Activated T-helper 1 cell treated with Interleukin-2 at 50 U/mL for 16 hours (primary cell): Measurements from ENCODE around the gene SFMBT1.

Experiments
- DNase-seq: peaks from one replicate; pipeline ENCODE4 v3.0.0-alpha.2; 2020; ENCODE audit warnings: low read depth

The SFMBT1 gene

DNA sequence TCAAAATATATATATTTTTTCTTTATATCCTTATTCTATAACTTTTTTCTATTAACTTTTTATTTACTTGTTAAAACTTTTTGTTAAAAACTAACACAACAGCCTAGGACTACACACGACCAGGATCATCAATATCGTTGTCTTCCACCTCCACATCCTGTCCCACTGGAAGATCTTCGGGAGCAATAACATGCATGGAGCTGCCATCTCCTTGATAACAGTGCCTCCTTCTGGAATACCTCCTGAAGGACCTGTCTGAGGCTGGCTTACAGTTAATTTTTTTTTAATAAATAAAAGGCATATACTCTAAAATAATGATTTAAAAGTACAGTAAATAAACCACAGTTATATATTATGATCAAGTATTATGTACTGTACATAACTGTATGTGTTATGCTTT, 58.9 kb downstream of the SFMBT1 start:
- DNase-seq, result no peak

DNA sequence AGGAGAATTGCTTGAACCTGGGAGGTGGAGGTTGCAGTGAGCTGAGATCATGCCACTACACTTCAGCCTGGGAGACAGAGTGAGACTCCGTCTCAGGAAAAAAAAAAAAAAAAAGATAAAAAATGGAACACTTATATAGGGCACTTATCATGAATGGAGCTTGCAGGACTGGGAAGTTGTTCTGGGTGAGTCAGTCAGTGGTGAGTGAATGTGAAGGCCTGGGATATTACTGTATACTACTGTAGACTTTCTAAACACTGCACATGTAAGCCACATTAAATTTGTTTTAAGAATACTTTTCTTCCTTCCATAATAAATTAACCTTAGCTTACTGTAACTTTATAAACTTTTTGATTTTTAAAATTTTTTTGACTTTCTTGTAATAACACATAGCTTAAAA, 59.8 kb downstream of the SFMBT1 start:
- DNase-seq, result no peak

DNA sequence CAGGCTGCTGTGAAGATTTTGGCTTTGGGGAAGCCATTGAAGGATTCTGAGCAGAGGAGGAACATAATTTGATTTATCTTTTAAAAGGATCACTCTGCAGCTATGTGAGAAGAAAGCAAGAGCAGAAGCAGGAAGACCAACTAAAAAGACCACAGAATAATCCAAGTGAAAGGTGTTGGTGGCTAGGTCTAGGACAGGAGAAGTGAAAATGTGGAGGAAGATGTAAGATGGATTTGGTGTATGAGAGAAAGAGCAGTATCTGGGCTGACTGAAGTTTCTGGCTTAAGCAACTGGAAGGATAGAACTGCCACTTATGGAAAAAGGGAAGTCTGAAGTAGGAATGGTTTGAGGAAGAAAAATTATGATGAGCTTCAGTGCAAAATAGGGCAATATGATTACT, 62.0 kb downstream of the SFMBT1 start:
- no peak for DNase-seq

DNA sequence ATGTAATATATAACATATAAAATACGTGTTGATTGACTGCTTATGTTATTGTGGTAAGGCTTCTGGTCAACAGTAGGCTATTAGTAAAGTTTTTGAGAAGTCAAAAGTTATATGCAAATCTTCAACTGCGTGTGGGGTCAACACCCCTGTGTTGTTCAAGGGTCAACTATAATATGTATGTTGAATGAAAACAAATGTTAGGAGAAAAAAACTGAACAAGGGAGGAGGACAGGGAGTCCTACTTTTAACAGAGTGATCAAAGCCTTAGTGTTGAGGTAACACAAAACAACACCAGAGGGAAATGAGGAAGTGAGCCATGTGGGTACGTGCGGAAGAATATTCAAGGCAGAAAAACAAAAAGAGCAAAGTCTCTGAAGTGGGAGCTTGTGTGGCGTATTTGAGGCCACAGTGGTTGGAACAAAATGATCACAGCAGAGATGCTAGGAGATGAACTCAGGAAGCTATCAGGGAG, 62.5 kb downstream of the SFMBT1 start:
- peak; percentile 32 for DNase-seq

DNA sequence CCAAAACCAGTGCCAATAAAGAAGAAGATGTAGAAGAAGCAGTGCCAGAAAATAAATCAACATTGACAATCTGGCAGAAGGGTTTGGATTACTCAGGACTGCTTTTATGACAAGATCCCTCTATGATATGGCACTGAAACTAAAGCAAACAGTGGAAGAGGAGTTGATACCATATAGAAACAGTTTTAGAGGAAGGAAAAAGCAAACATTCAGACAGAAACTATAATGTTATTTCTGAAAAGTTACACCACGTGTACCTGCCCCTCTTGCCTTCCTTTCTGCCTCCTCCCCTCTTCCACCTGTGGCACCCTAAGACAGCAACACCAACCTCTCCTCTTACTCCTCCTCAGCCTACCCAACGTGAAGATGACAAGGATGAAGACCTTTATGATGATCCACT, 63.0 kb downstream of the SFMBT1 start:
- no peak for DNase-seq

DNA sequence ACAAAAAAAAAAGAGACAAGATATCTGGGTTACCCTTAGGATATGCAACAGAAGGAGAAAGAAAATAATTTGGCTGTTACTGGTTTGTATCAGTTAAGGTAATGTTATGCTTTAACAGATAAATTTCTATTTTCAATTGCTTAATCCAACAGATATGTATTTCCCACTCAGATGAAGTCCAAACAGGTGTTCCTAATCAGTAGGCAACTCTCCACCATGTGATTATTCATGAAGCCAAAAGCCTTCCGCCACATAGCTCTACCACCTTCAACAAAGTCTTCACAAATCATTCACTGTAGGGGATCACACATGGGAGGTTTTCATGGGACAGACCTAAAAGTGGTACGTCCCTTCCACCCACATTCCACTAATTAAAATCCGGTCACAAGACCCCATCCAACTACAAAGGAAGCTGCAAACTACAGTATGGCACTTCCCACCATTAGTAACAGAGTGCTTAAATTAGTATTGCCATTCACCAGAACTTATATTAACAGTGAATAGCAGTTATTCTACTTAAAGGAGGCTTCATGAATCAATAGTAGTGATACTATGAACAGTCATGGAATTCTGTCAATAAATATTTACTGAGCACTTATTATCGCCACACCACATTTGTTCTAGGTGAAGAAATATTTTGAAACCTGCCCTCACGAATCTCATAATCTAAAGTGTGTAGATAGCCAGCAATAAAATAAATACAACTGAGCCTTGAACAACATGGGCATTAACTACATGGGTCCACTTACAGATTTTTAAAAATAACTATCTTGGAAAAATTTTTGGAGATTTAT, 66.5 kb downstream of the SFMBT1 start:
- no peak for DNase-seq

DNA sequence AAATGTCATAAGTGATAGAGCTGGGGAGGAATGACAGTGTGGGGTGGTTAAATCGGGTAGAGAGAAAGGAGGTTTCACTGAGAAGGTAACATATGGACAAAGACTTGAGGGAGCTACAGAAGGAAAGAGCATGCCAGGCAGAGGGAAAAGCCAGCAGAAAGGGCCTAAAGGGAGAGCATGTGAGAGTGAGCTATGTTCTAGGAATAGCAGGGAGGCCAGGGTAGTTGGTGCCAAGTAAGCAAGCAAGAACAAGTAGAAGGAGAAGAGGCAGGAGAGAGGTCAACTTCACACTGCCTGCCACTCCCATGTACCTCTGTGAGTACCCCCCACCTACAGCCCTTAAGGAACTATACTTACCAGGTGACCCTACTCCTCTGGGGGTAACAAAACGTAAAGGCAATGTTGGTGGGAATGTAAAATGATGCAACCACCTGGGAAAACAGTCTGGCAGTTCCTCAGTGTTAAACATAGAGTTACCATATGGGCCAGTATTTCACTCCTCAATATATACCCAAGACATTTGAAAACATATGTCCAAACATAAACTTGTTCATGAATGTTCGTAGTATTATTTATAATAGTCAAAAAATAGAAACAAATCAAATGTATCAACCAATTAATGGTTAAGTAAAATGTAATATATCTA, 67.6 kb downstream of the SFMBT1 start:
- DNase-seq, result no peak

DNA sequence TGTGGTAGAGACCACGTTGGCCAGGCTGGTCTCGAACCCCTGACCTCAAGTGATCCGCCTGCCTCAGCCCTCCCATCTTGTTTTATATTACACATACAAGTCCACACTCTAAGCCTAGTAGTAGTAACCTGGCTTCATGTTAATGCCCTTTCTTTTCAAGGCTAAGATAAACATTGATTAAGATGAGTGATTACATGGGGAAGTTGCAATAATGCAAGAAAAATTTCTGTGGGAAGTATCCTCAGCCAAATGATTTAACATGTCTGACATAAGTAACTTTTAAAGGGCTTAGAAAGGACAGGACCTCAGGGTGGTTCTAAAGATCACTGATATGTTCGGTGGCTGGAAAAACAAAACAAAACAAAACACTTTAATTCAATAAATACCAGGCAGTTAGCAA, 72.1 kb downstream of the SFMBT1 start:
- DNase-seq, result no peak

DNA sequence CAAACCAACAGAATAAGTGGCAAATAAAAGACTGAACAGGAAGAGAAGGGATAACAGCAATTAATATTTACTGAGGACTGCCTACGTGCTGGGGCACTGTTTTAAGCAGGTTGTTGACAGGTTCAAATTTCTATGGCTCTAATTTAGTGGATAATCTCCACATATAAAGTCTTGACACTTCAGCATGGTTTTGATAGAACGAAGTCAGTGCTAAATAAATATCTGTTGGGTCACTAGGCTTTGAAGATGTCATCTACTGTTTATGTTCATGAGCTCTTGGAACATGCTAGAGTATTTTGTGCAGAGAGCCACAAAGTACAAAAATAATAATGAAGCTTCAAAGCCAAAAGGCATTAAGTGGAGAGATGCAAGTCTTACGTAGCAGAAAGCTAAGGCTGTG, 74.0 kb downstream of the SFMBT1 start:
- no peak for DNase-seq

DNA sequence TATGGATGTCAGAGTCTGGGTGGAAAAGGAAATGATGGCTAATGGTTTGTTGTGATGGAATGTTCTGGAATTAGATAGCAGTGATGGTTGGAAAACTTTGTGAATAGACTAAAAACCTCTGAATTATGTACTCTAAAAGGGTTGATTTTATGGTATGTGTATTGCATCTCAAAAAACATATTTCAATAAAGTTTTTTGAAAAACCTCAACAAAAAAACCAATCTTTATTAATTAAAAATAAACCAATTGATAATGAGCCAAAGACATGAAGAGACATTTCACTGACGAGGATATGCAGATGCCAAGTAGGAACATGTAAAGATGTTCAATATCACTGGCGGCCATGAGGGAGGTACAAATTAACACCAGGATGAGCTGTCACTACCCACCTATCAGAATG, 78.5 kb downstream of the SFMBT1 start:
- DNase-seq, result no peak

DNA sequence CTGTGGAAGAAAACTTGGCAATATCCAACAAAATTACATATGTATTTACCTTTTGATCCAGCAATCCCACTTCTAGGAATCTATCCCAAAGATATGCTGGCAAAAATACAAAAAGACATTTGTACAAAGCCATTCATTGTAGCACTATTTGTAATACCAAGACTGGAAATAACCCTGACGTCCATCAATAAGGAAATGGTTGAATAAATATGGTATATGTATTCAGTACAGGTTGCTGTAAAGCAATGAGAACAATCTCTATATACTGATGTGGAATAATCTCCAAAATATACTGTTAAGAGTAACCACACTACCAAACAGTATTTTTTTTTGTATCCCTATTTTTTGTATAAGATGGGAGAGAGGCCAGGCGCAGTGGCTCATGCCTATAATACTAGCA, 83.7 kb downstream of the SFMBT1 start:
- no peak for DNase-seq

DNA sequence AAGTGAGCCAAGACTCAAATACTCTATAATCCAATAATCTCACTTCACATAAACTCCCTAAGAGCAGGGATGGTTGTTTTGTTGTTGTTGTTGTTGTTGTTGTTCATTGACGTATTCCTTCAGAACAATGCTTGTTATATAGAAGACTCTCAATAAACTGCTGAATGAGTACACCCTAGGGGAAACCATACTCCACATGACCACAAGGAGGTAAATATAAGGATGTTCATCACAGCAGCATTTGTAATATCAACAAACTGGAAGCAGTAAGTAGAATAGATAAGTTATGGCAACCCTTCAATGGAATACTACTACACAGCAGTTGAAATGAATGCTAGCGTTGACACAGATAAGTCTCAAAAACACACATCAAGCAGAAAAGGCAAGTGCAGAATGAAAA, 86.1 kb downstream of the SFMBT1 start:
- no peak for DNase-seq

DNA sequence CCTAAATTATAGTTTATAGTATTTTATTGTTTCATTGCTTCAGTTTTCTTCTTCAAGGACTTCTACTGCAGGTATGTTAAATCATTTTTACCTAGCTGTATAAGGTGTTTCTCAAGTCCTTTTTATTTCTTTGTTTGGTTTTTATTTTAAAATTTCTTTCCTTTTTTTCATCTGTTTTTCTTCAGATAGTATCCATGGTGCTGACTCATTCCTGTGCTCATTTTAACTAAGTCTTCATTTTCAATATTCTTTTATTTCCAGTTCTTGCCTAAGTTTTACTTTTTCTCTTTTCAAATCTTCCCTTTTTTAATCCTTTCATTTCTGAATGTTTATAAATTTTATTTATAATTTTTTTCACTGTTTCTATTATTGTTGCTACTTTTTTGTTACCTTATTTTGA, 106.3 kb downstream of the SFMBT1 start:
- DNase-seq, result no peak

DNA sequence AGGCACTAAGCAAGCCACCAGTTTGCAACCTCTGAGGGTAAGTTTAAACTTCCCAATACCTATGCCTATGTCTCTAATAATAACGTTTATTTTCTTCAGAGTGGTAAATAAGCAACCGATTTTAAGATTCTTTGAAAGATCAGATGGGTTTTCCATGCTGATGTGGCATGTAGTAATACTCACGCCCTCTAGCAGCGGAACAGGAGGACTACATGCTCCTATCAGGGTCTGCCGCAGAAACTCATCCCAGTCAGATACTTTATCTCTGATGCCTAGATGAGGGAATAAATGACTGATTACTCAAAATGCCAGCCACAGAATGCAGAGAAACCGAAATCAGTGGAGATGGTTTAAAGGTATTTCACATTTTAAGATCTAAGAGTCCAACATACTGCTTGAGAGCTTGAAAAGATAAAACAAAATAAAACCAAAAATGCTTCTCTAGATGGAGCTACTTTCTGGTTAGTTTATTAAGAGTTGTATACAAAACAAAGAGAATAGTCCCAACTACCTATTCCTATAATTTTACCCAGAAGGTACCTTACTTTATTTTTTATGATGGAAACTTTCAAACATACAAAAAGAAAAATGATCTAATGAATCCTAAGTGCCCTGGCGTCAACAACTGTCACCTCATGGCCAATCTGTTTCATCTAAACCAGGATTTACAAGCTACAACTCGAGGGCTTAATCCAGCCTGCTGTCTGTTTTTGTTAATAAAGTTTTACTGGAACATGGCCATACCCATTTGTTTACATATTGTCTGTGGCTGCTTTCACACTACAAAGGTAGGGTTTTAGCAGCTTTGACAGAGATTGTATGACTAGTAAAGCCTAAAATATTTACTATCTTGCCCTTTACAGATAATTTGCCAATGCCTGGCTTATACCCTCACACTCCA, 111.0 kb downstream of the SFMBT1 start:
- DNase-seq, result peak; percentile 23

DNA sequence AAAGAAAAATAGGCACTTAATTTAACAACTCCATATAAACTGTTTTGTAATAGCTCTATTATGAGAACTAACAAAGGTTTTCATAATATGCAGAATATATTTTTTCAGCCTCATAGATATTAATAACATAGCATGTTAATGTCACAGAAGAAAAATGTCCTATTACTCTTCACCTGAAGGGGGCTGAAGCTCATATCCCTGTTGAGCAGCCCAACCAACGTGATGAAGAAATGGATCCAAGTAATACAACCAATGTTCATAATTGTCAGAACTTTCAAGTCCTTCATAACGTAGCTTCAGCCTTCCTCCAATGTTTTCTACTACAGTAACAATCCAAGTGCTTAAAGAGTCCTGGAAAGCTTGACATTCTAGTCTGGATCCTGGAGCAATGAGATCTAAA, 114.0 kb downstream of the SFMBT1 start:
- DNase-seq, result no peak

DNA sequence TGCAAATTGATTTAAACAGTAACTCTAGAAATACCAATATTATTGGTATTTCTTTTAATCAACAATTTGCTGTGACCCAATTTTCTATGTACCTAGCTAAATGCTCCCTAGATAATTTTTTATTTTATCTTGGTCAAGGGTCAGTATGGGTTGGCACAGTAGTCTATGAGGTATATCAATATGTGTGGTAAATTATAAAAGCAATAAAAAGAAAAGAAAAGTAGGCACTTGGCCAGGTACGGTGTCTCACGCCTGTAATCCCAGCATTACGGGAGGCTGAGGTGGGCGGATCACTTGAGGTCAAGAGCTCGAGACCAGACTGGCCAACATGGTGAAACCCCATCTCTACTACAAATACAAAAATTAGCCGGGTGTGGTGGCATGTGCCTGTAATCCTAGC, 114.5 kb downstream of the SFMBT1 start:
- no peak for DNase-seq

DNA sequence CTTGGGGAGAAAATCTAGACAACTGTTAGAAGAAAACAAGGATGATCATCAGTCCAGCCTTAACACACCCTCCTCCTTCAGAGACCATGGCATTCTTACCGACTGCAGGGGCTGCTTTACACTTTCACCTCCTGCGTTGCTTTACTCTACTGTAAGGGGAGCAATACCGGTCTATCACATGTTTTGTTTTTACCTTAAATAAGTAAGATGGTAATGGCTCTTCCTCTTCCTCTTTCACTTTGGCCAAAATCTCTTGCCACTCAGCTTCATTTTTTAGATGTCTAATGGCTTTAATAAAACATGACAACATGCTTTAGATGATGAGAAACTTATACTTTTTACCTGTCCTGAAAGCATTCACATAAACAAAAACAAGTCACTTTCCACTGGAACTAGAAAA, 115.1 kb downstream of the SFMBT1 start:
- DNase-seq, result no peak

DNA sequence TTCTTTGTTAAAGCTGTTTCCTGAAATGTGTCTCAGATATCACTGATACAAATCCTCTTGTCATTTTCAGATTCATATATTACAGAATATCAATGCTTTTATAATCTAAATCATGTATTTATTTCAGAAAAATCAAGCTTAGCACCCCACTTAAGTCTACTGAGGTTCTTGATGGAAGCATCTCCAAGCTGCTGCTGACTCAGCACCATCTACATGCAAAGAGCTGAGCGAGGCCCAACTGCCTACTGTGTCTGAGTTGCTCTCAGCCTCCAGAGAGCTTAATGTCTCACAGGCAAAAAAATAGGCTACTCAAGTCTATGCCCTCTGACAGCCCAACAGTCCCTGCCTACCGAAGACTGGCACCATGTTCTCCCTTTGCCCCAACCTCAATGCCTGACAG, 119.3 kb downstream of the SFMBT1 start:
- no peak for DNase-seq

DNA sequence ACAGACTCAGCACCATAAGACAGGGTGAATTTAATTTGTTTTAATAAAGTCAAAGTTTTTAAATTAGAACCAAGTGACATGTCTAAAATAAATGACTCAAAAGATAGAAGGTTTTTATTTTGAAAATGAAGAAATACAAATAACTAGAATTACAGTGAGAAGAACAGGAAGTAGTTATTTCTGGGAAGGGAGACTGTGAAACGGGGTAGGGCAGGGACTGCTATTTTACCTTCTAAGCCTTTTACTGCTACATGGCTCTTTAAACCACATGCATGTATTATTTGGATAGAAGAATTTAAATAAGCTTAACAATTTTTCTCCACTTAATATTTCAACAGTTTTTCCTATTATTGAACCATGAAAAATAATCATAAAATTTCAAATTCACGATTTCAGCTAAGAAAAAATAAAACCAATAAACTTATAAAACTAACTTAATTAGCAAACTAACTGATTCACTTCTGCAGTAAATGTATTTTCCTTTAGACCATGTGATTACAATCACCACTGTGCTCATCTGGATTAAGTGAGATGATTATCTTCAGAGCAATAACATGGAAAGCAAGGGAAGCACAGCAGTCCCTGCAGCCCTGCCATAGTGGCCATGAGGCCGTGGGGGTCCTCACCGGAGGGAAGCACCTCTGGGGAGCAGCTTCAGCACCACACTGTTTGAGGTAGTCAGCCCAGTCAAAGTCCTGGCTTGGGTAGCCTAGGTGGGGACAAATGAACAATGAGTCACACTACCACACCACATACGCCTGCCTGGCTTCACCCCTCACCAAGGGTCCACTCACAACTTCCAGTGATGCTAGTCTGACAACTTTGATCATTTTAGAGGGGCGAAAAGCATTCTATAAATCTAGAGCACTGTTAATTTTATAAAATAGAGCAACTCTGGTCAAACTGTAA, 120.2 kb downstream of the SFMBT1 start:
- no peak for DNase-seq

DNA sequence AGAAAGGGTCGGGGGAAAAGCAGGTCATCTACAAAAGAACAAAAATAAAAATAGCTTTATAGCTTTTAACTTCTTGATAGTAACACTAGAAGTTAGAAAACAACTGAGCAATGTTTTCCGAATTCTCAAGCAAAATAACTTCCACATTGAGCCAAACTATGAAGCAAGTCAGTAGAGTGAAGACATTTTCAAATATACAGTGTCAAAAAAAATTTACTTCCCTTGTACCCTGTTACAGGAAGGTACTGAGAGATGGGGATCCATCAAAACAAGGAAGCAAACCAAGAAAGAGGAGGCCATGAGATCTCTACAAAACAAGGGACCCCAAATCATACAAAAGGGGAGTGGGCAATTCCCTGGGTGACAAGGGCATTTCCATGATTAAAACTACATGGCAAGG, 121.9 kb downstream of the SFMBT1 start:
- DNase-seq, result no peak

DNA sequence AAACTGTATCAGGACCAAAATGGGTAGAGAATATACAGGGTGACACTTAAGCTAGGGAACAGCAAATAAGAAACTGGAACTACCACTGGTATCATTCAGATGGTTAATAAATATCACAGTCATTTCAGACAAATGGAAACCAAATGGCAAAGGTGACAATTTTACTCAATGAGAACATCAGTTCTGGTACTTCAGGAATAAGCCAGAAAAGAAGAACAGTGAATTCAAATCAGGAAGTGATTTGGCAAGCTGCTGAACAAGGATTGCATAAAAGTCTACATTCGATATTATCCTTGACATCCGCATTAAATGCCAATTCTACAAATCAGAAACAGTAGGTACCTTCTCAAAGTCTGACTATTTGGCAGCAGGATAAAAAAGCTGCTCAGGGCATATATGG, 125.0 kb downstream of the SFMBT1 start:
- DNase-seq, result no peak

DNA sequence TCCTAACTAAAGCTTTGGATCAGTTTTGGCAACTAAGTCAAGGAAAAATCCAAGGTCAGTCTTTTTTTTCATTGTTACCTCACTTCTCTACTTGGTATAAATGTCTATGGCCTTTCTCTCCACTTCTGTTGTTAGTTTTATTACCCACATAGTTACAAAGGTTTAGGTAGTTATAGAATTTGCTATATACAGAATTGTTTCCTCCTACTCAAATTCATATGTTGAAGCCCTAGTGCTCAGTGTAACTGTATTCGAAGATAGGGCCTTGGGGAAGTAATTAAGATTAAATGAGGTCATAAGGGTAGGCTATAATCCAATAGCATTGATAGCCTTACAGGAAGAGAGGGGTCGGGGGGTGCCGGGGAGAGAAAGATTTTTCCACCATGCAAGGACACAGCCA, 128.8 kb downstream of the SFMBT1 start:
- no peak for DNase-seq
